Karpas-422 (cell line): ENCODE measurements around the gene KAZN. TPM values are rescaled to one million over a fixed set of nuclear protein-coding genes. Genes with fewer than 3 reads are reported as not detected.
A peak's percentile ranks its signal among the peaks of the same experiment; 100 is the strongest.
"Not testable (repeated sequence)": the region's sequence is repeated elsewhere in the genome, so short reads cannot be mapped to it uniquely, and the experiment has no call there.

Experiments used
- DNase-seq: peaks from one replicate; pipeline ENCODE4 v3.0.0-alpha.2; 2015
- H2AFZ ChIP-seq: fragments of 200-600 bp; sonication (generic); 2 replicates; pipeline ENCODE4 v1.6.1; 2014; ENCODE audit warnings: antibody characterized with exemption, low read length, mixed read lengths
- H3K27ac ChIP-seq: fragments of 200-600 bp; sonication (generic); 2 replicates; pipeline ENCODE4 v1.5.1; 2014; ENCODE audit warnings: mild to moderate bottlenecking, low read length, moderate library complexity
- H3K27me3 ChIP-seq: fragments of 200-600 bp; sonication (generic); 2 replicates; pipeline ENCODE4 v1.6.1; 2014; ENCODE audit warnings: low read length, mixed read lengths
- H3K36me3 ChIP-seq: fragments of 200-600 bp; sonication (generic); 2 replicates; pipeline ENCODE4 v1.6.1; 2014; ENCODE audit warnings: low read length, mixed read lengths; ENCODE audit not compliant: insufficient read depth
- H3K4me1 ChIP-seq: fragments of 200-600 bp; sonication (generic); 2 replicates; pipeline ENCODE4 v1.6.1; 2014; ENCODE audit warnings: mild to moderate bottlenecking, low read length, mixed read lengths
- H3K4me2 ChIP-seq: fragments of 200-600 bp; sonication (generic); 2 replicates; pipeline ENCODE4 v1.6.1; 2014; ENCODE audit warnings: low read length, low read depth, mild to moderate bottlenecking; ENCODE audit not compliant: poor library complexity, severe bottlenecking
- H3K4me3 ChIP-seq: fragments of 200-600 bp; sonication (generic); 2 replicates; pipeline ENCODE4 v1.5.1; 2014; ENCODE audit warnings: mild to moderate bottlenecking, antibody characterized with exemption, low read length, mixed read lengths
- H3K79me2 ChIP-seq: fragments of 200-600 bp; sonication (generic); 2 replicates; pipeline ENCODE4 v1.6.1; 2014; ENCODE audit warnings: mild to moderate bottlenecking, low read length, mixed read lengths
- H3K9ac ChIP-seq: fragments of 200-600 bp; sonication (generic); 2 replicates; pipeline ENCODE4 v1.6.0; 2014; ENCODE audit warnings: low read length
- H3K9me2 ChIP-seq: fragments of 200-600 bp; sonication (generic), shearing (Covaris generic); replicated peaks from 2 replicates; pipeline ENCODE4 v1.6.0; 2014; ENCODE audit warnings: mild to moderate bottlenecking, low read length, moderate library complexity; ENCODE audit not compliant: insufficient read depth
- H3K9me3 ChIP-seq: fragments of 300-700, 200-600 bp; sonication (generic); 2 replicates; pipeline ENCODE4 v1.6.1; 2014; ENCODE audit warnings: low read length, mixed read lengths
- H4K20me1 ChIP-seq: fragments of 200-600 bp; sonication (generic); 2 replicates; pipeline ENCODE4 v1.6.1; 2014; ENCODE audit warnings: mild to moderate bottlenecking, antibody characterized with exemption, low read length, low read depth; ENCODE audit not compliant: insufficient read depth
- total RNA-seq: library from RNA; depleted of rRNA; stranded (reverse); fragments of >200 nt; shearing (Covaris generic); gene quantifications from 2 replicates; pipeline ENCODE4 v1.2.3, GENCODE V29; 2014; ENCODE audit warnings: low replicate concordance

Gene KAZN
- total RNA-seq, 1 experiment from 2014 or later = not detected

- Histone ChIP-seq H3K4me2 (no peak overlapping the region), H3K9me2 (no peaks in the 10 kb centered on the region), H3K4me3 (no peak overlapping the region), H3K36me3 (no peaks in the 10 kb centered on the region), H3K9me3 (no peaks in the 10 kb centered on the region), H3K79me2 (no peaks in the 10 kb centered on the region), H2AFZ (no peak overlapping the region), H3K27me3 (no peaks in the 10 kb centered on the region), H4K20me1 (no peaks in the 10 kb centered on the region), H3K27ac (no peak overlapping the region), H3K9ac (no peak overlapping the region), H3K4me1 (no peaks in the 10 kb centered on the region)
- DNase-seq = peak; percentile 49
These were observed 363.3 kb downstream of the KAZN start for GRCh38 chr1:14961661-14962267.

DNA sequence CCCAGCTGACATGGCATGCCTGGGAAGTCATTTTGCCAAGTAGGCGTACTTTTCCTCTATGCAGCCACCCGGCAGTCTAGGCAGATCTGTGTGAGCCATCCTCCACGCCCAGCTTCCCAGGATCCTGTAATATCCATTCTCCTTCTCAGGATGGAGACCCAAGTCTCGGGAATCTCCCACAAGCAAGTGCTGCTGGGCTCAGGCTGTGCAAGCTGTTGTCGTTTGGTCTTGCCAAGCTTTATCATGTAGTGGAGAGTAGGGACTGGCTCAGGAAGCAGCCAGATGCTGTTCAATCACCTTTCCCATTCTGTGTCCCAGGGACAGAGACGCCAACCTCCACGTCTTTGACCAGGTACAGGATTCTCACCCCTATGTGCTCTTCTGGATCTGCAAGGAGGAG lies 363.9 kb downstream of the KAZN start:
- Histone ChIP-seq H3K4me2 (no peak overlapping the region), H2AFZ (no peak overlapping the region)

GRCh38 chr1:14963791-14964710 lies 365.6 kb downstream of the KAZN start:
- not testable (repeated sequence) for H3K9me3 ChIP-seq, H3K4me3 ChIP-seq, H3K36me3 ChIP-seq, H3K4me1 ChIP-seq, H3K9ac ChIP-seq, H3K4me2 ChIP-seq, H3K9me2 ChIP-seq, DNase-seq, H2AFZ ChIP-seq, H3K27ac ChIP-seq, H3K79me2 ChIP-seq, H3K27me3 ChIP-seq, H4K20me1 ChIP-seq

More for the DNA sequence above, 363.9 kb downstream of the KAZN start:
- Histone ChIP-seq H3K4me3 (no peak overlapping the region), H3K9me2 (no peaks in the 10 kb centered on the region), H4K20me1 (no peaks in the 10 kb centered on the region), H3K9ac (no peak overlapping the region), H3K79me2 (no peaks in the 10 kb centered on the region), H3K4me1 (no peaks in the 10 kb centered on the region), H3K36me3 (no peaks in the 10 kb centered on the region), H3K27me3 (no peaks in the 10 kb centered on the region), H3K9me3 (no peaks in the 10 kb centered on the region), H3K27ac (no peak overlapping the region)
- DNase-seq = no peak

DNA sequence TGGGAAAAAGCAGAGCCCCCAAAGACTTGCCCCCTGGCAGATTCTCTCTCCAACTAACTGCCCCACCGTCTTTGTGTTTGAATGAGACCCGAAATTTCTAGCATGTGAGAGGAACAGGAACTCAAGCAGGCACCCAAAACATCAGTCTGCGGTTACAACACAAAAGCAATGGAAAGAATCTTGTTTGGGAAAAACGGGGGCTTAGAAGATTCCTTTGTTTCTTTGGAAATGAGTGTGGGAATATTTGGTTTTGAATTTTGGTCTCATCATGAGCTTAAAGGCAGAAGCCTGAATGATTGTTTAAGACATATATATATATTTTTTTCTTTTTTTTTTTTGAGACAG lies 366.2 kb downstream of the KAZN start:
- no peaks in the 10 kb centered on the region for H3K4me1 ChIP-seq
- no peaks in the 10 kb centered on the region for H4K20me1 ChIP-seq
- H3K27ac ChIP-seq = no peak overlapping the region
- no peaks in the 10 kb centered on the region for H3K9me3 ChIP-seq
- no peak for DNase-seq
- H3K36me3 ChIP-seq = no peaks in the 10 kb centered on the region
- no peak overlapping the region for H3K4me2 ChIP-seq
- H3K79me2 ChIP-seq = no peaks in the 10 kb centered on the region
- no peak overlapping the region for H2AFZ ChIP-seq
- no peak overlapping the region for H3K4me3 ChIP-seq
- no peak overlapping the region for H3K9ac ChIP-seq
- H3K9me2 ChIP-seq = no peaks in the 10 kb centered on the region
- no peaks in the 10 kb centered on the region for H3K27me3 ChIP-seq

DNA sequence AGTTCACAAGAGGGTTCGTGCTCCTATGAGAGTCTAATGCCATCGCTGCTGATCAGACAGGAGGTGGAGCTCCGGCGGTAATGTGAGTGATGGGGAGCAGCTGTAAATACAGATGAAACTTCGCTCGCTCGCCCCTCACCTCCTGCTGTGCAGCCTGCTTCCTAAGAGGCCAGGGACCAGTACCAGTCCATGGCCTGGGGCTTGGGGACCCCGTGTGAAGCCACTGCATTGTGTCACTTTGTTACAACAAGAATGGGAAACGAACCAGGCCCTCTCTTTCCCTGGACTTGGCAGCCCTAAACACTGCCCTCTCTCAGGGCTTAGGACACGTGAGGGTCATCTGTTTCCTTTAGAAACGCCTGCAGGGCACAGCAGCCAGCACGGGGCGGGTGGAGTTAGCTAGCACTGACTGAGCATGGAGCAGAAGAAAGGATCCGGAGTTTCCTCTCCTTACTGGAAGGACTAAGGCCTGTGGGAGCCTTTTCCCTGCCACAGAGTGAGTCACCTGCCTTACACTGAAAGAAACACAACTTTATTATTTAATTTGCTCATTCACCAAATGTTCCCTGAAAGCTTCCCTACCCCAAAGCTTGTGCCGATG lies 369.9 kb downstream of the KAZN start:
- no peak overlapping the region for H2AFZ ChIP-seq
- H3K27ac ChIP-seq = no peak overlapping the region
- H3K36me3 ChIP-seq = no peaks in the 10 kb centered on the region
- H3K9me2 ChIP-seq = no peaks in the 10 kb centered on the region
- peaks cover 3% of the 10 kb centered on the region for H3K9me3 ChIP-seq
- no peak overlapping the region for H3K4me2 ChIP-seq
- no peaks in the 10 kb centered on the region for H3K79me2 ChIP-seq
- H3K4me1 ChIP-seq = no peaks in the 10 kb centered on the region
- no peaks in the 10 kb centered on the region for H4K20me1 ChIP-seq
- no peak overlapping the region for H3K4me3 ChIP-seq
- H3K9ac ChIP-seq = no peak overlapping the region
- no peaks in the 10 kb centered on the region for H3K27me3 ChIP-seq
- no peak for DNase-seq

DNA sequence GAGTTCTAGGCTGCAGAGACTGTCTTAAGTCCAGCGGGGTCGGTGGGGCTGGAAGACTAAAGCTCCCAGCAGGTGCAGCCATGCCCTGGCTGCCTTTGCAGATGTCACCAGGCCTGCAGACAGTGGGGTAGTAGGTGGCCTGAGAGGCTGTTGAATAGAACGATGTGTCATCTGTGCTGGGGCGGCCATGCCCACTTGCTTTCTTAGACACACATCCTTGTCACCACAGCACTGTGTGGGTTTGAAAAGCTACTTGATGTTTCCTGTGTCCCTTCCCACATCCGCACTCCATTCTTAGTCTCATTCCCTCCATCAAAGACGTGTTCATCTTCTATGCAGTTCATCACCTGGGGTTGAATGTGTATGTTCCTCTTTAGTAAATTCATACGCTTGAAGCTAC lies 370.5 kb downstream of the KAZN start:
- Histone ChIP-seq H3K9ac (no peak overlapping the region), H3K4me1 (no peaks in the 10 kb centered on the region), H4K20me1 (no peaks in the 10 kb centered on the region), H3K36me3 (no peaks in the 10 kb centered on the region), H3K9me3 (peaks cover 6% of the 10 kb centered on the region), H2AFZ (no peak overlapping the region), H3K4me2 (no peak overlapping the region), H3K27ac (no peak overlapping the region), H3K27me3 (no peaks in the 10 kb centered on the region), H3K79me2 (no peaks in the 10 kb centered on the region), H3K9me2 (no peaks in the 10 kb centered on the region), H3K4me3 (no peak overlapping the region)
- DNase-seq = no peak

GRCh38 chr1:14970115-14970798 lies 371.8 kb downstream of the KAZN start:
- Histone ChIP-seq H3K4me1 (no peaks in the 10 kb centered on the region), H3K9ac (no peak overlapping the region), H4K20me1 (no peaks in the 10 kb centered on the region), H2AFZ (no peak overlapping the region), H3K27ac (no peak overlapping the region), H3K9me3 (peaks cover 8% of the 10 kb centered on the region), H3K27me3 (no peaks in the 10 kb centered on the region), H3K9me2 (no peaks in the 10 kb centered on the region), H3K4me2 (no peak overlapping the region), H3K79me2 (no peaks in the 10 kb centered on the region), H3K36me3 (no peaks in the 10 kb centered on the region), H3K4me3 (no peak overlapping the region)
- peak; percentile 65 for DNase-seq

- Histone ChIP-seq H3K9me2 (no peaks in the 10 kb centered on the region), H2AFZ (no peak overlapping the region), H3K27me3 (no peaks in the 10 kb centered on the region), H3K4me1 (no peaks in the 10 kb centered on the region), H3K9ac (no peak overlapping the region), H3K9me3 (peaks cover 8% of the 10 kb centered on the region), H4K20me1 (no peaks in the 10 kb centered on the region), H3K36me3 (no peaks in the 10 kb centered on the region), H3K79me2 (no peaks in the 10 kb centered on the region), H3K27ac (no peak overlapping the region), H3K4me2 (no peak overlapping the region), H3K4me3 (no peak overlapping the region)
- no peak for DNase-seq
These were observed 372.3 kb downstream of the KAZN start for GRCh38 chr1:14970799-14971141.
